Measurements from ENCODE around the gene BICDL2. TPM values are rescaled to one million over a fixed set of nuclear protein-coding genes. Genes with fewer than 3 reads are reported as not detected.
A peak's percentile ranks its signal among the peaks of the same experiment; 100 is the strongest.

Gene BICDL2
- total RNA-seq, 2 donors from 2014 or later, result 0.30 TPM; not detected in 1

GRCh38 chr16:3030222-3031212 lies 6.2 kb downstream of the BICDL2 start:
- H3K4me1 Mint-ChIP-seq (ENCODE audit: low read depth), result peaks cover 31% of the 10 kb centered on the region
- H3K27ac Mint-ChIP-seq, result no peak overlapping the region
- H3K9me3 Mint-ChIP-seq, result no peaks in the 10 kb centered on the region
- peaks cover 66% of the 10 kb centered on the region for H3K27me3 Mint-ChIP-seq (ENCODE audit: low read depth)
- ATAC-seq (replicated peaks in 1 of 2), result no peak
- no peak for DNase-seq
- H3K36me3 Mint-ChIP-seq (ENCODE audit: insufficient read depth in 2 of 2), result peaks cover 0 to 5% of the 10 kb centered on the region in 2 donors
- peak overlapping the region; percentile 69 to 84 for H3K4me3 Mint-ChIP-seq

GRCh38 chr16:3029491-3030221 lies 7.1 kb downstream of the BICDL2 start:
- H3K4me3 Mint-ChIP-seq, result peak overlapping the region; percentile 69 to 84
- H3K9me3 Mint-ChIP-seq, result no peaks in the 10 kb centered on the region
- DNase-seq, result peak; percentile 65 to 75
- ATAC-seq (replicated peaks in 1 of 2), result peak; percentile 67 to 68
- peaks cover 0 to 5% of the 10 kb centered on the region in 2 donors for H3K36me3 Mint-ChIP-seq (ENCODE audit: insufficient read depth in 2 of 2)
- no peak overlapping the region for H3K27ac Mint-ChIP-seq
- H3K4me1 Mint-ChIP-seq (ENCODE audit: low read depth), result peaks cover 37% of the 10 kb centered on the region
- peaks cover 58% of the 10 kb centered on the region for H3K27me3 Mint-ChIP-seq (ENCODE audit: low read depth)

- Mint-ChIP-seq H3K9me3 (no peaks in the 10 kb centered on the region), H3K27ac (no peak overlapping the region), H3K36me3 (ENCODE audit: insufficient read depth in 2 of 2) (peaks cover 0 to 5% of the 10 kb centered on the region in 2 donors), H3K27me3 (ENCODE audit: low read depth) (peaks cover 49% of the 10 kb centered on the region), H3K4me1 (ENCODE audit: low read depth) (peaks cover 43% of the 10 kb centered on the region), H3K4me3 (peak overlapping the region; percentile 69 to 84)
- DNase-seq (no peak), ATAC-seq (replicated peaks in 1 of 2) (no peak)
Observed at GRCh38 chr16:3028716-3029319, 7.9 kb downstream of the BICDL2 start.

- H3K27ac Mint-ChIP-seq, result no peak overlapping the region
- peak overlapping the region; percentile 60 to 69 for H3K4me3 Mint-ChIP-seq
- H3K9me3 Mint-ChIP-seq, result no peaks in the 10 kb centered on the region
- ATAC-seq (replicated peaks in 1 of 2) (peak; percentile 38 to 47), DNase-seq (peak; percentile 88 to 89)
- peaks cover 48% of the 10 kb centered on the region for H3K4me1 Mint-ChIP-seq (ENCODE audit: low read depth)
- peaks cover 0 to 5% of the 10 kb centered on the region in 2 donors for H3K36me3 Mint-ChIP-seq (ENCODE audit: insufficient read depth in 2 of 2)
- H3K27me3 Mint-ChIP-seq (ENCODE audit: low read depth), result peaks cover 42% of the 10 kb centered on the region
Observed at GRCh38 chr16:3027983-3028715, 8.6 kb downstream of the BICDL2 start.

- ATAC-seq (replicated peaks in 1 of 2) (no peak), DNase-seq (no peak)
- peaks cover 35% of the 10 kb centered on the region for H3K27me3 Mint-ChIP-seq (ENCODE audit: low read depth)
- peaks cover 51% of the 10 kb centered on the region for H3K4me1 Mint-ChIP-seq (ENCODE audit: low read depth)
- H3K9me3 Mint-ChIP-seq, result no peaks in the 10 kb centered on the region
- peaks cover 0 to 5% of the 10 kb centered on the region in 2 donors for H3K36me3 Mint-ChIP-seq (ENCODE audit: insufficient read depth in 2 of 2)
- no peak overlapping the region for H3K27ac Mint-ChIP-seq
- peak overlapping the region in 1 of 2 donors; percentile 69 for H3K4me3 Mint-ChIP-seq
Observed at GRCh38 chr16:3027489-3027795, 9.3 kb downstream of the BICDL2 start.

GRCh38 chr16:3026609-3027488 lies 9.9 kb downstream of the BICDL2 start:
- ATAC-seq (replicated peaks in 1 of 2) (no peak), DNase-seq (no peak)
- Mint-ChIP-seq H3K27ac (no peak overlapping the region), H3K36me3 (ENCODE audit: insufficient read depth in 2 of 2) (peaks cover 0 to 5% of the 10 kb centered on the region in 2 donors), H3K4me3 (no peak overlapping the region), H3K27me3 (ENCODE audit: low read depth) (peaks cover 29% of the 10 kb centered on the region), H3K4me1 (ENCODE audit: low read depth) (peaks cover 54% of the 10 kb centered on the region), H3K9me3 (no peaks in the 10 kb centered on the region)

- no peaks in the 10 kb centered on the region for H3K9me3 Mint-ChIP-seq
- peaks cover 24% of the 10 kb centered on the region for H3K27me3 Mint-ChIP-seq (ENCODE audit: low read depth)
- no peak overlapping the region for H3K27ac Mint-ChIP-seq
- peaks cover 0 to 5% of the 10 kb centered on the region in 2 donors for H3K36me3 Mint-ChIP-seq (ENCODE audit: insufficient read depth in 2 of 2)
- H3K4me3 Mint-ChIP-seq, result no peak overlapping the region
- no peak for DNase-seq
- H3K4me1 Mint-ChIP-seq (ENCODE audit: low read depth), result peaks cover 62% of the 10 kb centered on the region
- no peak for ATAC-seq (replicated peaks in 1 of 2)
Observed at GRCh38 chr16:3026003-3026378, 10.8 kb downstream of the BICDL2 start.

- Mint-ChIP-seq H3K4me3 (peak overlapping the region; percentile 45 to 85), H3K9me3 (no peaks in the 10 kb centered on the region), H3K36me3 (ENCODE audit: insufficient read depth in 2 of 2) (peaks cover 0 to 5% of the 10 kb centered on the region in 2 donors), H3K4me1 (ENCODE audit: low read depth) (peaks cover 66% of the 10 kb centered on the region), H3K27me3 (ENCODE audit: low read depth) (peaks cover 18% of the 10 kb centered on the region), H3K27ac (no peak overlapping the region)
- DNase-seq, result no peak
- no peak for ATAC-seq (replicated peaks in 1 of 2)
Observed at GRCh38 chr16:3025032-3026002, 11.4 kb downstream of the BICDL2 start.

- Mint-ChIP-seq H3K9me3 (no peaks in the 10 kb centered on the region), H3K4me1 (ENCODE audit: low read depth) (peaks cover 66% of the 10 kb centered on the region), H3K36me3 (ENCODE audit: insufficient read depth in 2 of 2) (peaks cover 0 to 5% of the 10 kb centered on the region in 2 donors), H3K27ac (peak within 1 kb of the TSS; percentile 88), H3K4me3 (peak within 1 kb of the TSS; percentile 83 to 85), H3K27me3 (ENCODE audit: low read depth) (peaks cover 17% of the 10 kb centered on the region)
- ATAC-seq (replicated peaks in 1 of 2) (peak; percentile 76 to 77), DNase-seq (peak; percentile 95 to 97)
Observed at GRCh38 chr16:3023669-3024478, 12.9 kb downstream of the BICDL2 start, which contains the start of the genes HCFC1R1 and THOC6. TSS of gene HCFC1R1 (minus strand) at chr16:3023942. CDS start at chr16:3023941, 1 bp downstream. TSS of gene THOC6 (plus strand) at chr16:3024035. CDS start at chr16:3024327, 292 bp downstream.

GRCh38 chr16:3023415-3023668 lies 13.4 kb downstream of the BICDL2 start:
- Mint-ChIP-seq H3K36me3 (ENCODE audit: insufficient read depth in 2 of 2) (peaks cover 0 to 5% of the 10 kb centered on the region in 2 donors), H3K9me3 (no peaks in the 10 kb centered on the region), H3K27me3 (ENCODE audit: low read depth) (peaks cover 17% of the 10 kb centered on the region), H3K27ac (peak overlapping the region; percentile 71), H3K4me3 (peak overlapping the region; percentile 83 to 85), H3K4me1 (ENCODE audit: low read depth) (peaks cover 67% of the 10 kb centered on the region)
- ATAC-seq (replicated peaks in 1 of 2), result no peak
- peak in 1 of 2 donors; percentile 40 for DNase-seq

All from activated T-cell treated with anti-CD3 and anti-CD28 coated beads, Interleukin-2, amount 50 U/mL, for 72 hours (primary cell).